SW 1271 (cell line): ENCODE results near the gene SLC51B.
"Not testable (repeated sequence)": the region's sequence is repeated elsewhere in the genome, so short reads cannot be mapped to it uniquely, and the experiment has no call there.

Experiments used
- DNase-seq, 2 experiments: peaks; one replicate each; lab custom pipeline; 2025; lab: John Stamatoyannopoulos, UW

The SLC51B gene

DNA sequence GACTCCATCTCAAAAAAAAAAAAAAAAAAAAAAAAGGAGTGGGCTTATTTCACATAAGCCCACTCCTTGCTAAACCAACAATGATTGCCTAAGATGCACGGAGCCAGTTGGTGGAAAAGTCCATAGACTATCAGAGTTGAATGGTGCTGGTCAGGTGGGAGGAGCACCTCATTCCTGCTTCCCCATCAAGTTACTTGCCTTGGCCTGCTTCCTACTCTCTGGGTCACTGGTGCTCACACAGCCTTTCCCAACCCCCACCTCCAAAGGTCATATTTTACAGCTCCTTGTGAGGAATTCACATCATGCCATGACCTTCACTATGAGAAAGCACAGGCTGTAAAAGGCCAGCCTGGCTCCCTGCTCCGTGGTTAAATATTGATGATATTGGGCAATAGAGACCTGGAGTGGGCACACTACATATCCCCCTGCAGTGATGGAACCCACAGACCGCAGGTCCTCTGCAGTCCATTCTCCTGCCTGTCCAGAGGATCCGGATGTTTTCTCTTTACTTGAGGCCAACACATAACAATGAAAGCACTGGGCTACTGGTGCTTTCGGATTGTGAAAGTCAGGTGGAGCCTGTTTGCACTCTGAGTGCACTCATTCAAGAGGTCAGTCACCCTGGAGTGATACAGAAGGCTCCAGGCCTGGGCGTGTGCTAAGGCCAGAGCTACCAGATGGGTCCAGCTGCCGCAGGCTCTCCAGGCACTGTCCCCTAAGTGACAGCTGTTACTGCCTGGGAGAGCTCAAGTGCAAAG lies at the start of gene SLC51B:
Gene SLC51B (plus strand): TSS at position 664 of the 758 bp plus-strand sequence. CDS start 4,618 bp downstream, outside the sequence.
- no peak for DNase-seq

DNA sequence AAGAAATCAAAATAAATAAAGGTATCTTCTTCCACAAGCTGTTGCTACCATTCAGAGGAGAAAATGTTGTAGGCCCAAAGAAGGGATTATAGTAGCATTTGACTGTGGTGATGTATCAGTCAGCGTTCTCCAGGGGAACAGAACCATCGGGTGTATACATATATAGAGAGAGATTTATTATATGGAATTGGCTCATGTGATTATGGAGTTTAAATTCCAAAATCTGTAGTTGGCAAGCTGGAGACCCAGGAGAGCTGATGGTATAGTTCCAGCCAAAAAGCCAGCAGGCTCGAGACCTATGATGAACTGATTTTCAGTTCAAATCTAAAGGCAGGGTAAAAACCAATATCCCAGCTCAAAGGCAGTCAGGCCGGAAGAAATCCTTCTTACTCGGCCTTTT lies 48.1 kb upstream of the SLC51B start:
- no peak for DNase-seq

DNA sequence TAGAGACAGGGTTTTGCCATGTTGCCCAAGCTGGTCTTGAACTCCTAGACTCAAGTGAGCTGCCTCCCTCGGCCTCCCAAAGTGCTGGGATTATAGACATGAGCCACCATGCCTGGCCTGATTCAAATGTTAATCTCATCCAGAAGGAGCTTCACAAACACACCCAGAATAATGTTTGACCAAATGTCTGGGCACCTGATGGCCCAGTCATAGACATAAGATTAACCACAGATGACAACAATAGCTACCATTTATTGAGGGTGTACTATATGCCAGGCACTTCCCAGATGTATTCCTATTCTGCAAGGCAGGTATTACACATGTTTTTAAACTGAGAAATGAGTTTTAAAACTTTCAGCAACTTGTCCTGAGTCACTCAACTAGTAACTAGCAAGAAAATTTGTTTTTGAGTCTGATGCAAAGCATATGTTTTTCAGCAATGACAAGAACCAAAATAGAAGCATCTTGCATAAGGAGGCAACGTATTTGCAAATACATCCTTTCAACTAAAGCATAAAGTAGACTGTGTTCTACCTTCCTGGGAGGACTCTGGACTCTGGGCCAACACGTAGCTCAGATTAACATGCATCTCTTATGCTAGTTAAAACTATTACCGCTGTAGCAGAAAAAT lies 47.3 kb upstream of the SLC51B start:
- no peak for DNase-seq

DNA sequence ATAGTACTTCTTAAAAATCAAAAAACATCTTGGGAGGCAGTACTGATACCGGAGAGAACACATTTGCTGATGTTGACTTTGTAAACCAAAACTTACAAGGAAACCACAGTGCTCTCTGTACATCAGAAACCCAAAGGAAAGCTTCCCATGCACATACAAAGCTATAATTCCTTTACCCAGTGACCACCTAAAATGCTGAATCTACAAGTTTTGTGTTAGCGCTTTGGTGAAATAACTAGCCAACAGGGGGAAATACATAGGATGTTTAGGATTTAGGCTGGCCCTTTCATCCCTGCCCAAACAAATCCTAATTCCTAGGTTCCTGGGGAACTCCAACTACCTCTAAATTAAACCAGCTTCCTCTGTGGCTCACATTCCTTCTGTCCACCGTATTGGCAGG lies 40.2 kb upstream of the SLC51B start:
- DNase-seq: no peak

DNA sequence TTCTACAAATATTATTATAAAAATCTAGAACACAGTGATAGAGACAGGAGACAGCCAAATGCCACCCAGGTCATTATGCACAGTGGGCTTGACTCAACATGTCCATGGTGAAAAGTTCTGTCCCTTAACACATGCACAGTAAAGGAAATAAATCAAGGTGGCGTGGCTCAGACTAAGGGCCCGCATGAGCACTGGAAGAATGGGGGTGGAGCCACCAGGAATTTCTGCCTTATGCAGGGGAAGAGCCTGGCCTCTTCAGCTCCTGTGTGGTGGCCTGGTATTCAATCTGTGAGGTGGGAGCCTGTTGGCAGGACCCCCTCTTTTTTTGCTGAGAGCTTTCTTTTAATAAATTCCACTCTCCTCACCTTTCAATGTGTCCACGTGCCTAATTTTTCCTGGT lies 38.3 kb upstream of the SLC51B start:
- no peak for DNase-seq

DNA sequence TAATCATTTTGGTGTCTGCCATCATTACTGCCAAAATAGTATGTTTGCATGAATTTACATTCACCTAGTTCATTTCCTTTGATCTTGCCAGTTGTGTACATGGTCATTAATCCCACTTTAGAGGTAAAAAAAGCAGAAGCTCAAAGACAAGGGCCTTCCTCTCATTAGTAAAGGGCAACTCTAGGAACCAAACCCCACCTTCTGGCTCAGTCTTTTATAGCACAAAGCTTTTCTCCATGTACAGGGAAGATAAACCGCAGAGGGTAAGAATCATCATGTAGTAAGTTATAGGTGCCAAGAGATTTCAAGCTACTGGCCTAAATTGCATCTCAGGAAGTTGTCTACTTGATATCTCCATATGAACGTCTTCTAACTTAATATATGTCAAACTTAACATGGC lies 36.2 kb upstream of the SLC51B start:
- no peak for DNase-seq

DNA sequence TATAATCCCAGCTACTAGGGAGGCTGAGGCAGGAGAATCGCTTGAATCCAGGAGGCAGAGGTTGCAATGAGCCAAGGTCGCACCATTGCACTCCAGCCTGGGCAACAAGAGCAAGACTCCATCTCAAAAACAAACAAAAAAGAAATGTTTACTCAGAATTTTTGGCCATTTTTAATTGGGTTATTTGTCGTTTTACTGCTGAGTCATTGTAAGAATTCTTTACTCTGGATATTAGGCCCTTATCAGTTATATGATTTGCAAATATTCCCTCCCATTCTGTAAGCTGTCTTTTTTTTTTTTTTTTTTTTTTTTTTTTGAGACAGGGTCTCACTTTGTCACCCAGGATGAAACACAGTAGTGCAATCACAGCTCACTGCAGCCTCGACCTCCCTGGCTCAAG lies 34.0 kb upstream of the SLC51B start:
- DNase-seq: not testable (repeated sequence)

DNA sequence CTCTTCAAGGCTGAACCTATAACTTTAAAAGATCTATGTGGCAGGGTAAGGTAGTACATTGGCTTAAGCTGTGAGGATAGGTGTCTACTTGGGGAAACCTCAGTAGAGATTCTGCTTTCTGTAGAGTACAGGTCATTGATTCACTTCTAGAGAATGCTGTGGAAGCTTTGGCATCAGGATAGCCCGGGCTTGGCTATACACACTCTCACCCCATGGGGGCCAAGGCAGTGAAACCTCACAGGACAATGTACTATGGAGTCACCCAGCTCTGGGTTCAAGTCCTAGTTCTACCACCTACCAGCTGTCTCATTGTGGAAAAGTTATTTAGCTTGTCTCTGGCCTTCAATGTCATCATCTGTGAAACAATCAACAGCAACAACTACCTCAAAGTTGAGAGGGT lies 24.8 kb upstream of the SLC51B start:
- no peak for DNase-seq

DNA sequence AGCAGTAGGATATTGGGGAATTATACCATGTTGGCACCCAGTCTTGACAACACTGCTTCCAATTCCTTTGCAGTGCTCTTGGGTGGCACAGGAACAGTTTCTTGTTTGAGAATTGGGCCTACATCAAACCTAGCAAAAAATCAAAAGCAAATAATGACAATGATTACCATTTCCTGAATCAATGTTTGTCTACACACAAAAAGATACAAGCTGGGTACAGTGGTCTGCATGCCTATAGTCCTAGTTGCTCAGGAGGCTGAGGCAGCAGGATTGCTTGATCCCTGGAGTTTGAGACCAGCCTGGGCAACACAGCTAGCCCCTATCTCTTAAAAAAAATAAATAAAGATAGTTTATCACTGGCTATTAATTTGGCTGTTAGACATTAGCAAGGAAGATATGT lies 23.7 kb upstream of the SLC51B start:
- DNase-seq: no peak

DNA sequence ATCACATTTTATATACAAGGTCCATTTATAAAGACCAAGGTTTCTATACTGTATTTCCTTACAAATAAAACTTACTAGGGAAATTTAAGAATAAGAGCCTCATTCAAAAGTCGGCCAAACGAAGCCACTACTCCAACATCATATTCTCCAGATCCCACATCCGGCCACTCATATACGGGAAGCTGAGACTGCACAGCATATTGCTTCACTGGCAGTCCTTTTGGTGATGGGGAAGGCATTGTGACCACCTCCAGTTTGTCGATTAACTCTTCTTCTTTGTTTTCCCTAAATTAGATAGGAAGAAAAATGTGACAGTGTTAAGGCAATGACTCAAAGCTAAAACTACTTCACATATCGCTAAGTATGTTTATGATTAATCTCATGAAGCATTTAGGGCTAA lies 18.4 kb upstream of the SLC51B start:
- DNase-seq: no peak

DNA sequence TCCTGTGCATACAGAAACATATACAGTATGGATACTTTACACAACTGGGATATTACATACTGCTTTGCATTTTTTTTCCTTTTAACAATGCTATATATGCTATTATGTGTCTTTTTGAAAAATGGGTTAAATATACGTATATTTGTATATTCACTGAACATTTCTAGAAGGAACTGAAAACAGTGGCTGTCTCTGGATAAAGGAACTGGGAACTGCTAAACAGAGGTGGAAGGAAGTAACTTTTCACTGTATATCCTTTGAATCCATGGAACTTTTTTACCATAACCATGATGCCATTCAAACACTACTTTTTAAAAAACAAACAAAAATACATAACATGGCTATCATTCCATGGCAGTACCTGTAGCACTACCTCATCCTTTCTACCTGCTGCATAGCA lies 17.6 kb upstream of the SLC51B start:
- no peak for DNase-seq

DNA sequence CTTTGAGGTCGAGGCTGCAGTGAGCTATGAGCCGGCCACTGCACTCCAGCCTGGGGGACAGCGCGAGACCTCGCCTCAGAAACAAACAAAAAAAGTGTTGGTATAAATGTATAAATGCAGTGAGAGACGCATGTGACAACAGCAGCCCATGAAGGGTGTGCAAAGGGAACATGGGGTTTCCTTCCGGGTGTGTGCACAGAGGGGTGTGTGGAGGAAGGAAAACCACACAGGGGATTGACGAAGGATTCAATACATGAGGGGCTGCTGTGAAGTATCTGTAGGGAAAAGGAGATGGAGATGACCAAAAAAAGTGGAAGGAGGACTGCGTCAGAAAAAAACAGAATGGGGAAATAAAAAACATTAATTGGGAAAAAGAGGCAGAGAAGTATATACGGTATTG lies 16.8 kb upstream of the SLC51B start:
- no peak for DNase-seq

DNA sequence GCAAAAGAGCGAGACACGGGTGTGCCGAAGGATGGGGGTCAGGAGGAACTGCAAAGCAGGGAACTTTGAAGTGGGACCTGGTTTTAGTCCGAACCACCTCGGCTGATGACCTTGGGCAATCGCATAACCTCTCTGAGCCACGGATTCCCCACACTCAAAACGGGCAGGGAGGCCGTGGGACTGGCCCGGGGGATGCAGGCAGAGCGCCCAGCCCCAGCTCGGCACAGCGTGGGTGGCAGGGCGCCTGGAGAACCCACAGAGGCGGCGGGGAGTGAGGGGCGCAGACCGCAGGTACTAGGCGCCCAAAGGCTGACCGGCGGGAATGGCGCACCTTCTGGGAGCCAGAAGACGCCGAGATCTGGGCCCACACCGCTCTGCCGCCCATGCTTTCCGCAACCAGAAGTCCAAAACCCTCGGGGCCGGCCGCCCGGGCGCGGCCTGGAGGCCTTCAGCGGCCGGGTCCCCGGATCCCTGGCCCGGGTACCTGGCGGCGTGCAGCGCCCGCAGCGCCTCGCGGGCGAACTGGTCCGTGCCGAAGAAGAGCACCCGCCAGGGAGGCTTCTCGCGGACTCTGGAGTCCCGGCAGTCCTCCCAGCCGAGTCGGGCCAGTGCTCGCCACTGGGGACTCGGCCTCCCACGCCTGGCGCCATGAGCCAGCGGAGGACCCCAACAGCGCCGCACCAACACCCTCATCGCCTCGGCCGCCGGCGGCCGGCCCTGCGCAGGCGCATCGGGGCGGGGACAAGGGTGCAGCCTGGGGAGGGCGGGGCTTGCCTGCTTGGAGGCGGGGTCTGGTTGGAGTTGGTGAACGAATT lies 16.1 kb upstream of the SLC51B start, which contains the start of gene MTFMT:
Gene MTFMT (minus strand): TSS at position 719 of the 815 bp plus-strand sequence. CDS start 26 bp downstream, at position 693.
- DNase-seq: peak; percentile 63 to 79

DNA sequence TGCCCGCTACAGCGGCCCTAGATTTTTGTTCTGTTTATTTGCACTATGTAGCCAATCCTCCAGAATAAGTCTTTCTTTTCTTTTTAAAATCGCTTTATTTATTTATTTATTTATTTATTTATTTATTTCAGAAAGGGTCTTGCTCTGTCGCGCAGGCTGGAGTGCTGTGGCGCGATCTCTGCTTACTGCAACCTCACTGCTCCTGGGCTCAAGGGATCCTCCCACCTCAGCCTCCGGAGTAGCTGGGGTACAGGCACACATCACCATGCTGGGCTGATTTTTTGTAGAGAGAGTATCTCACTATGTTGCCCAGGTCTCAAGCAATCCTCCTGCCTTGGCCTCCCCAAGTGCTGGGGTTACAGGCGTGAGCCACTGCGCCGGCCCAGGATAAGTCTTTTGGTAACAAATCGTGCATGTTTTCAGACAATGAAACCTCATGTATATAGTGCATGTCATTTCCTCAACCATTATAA lies 15.4 kb upstream of the SLC51B start:
- no peak for DNase-seq

DNA sequence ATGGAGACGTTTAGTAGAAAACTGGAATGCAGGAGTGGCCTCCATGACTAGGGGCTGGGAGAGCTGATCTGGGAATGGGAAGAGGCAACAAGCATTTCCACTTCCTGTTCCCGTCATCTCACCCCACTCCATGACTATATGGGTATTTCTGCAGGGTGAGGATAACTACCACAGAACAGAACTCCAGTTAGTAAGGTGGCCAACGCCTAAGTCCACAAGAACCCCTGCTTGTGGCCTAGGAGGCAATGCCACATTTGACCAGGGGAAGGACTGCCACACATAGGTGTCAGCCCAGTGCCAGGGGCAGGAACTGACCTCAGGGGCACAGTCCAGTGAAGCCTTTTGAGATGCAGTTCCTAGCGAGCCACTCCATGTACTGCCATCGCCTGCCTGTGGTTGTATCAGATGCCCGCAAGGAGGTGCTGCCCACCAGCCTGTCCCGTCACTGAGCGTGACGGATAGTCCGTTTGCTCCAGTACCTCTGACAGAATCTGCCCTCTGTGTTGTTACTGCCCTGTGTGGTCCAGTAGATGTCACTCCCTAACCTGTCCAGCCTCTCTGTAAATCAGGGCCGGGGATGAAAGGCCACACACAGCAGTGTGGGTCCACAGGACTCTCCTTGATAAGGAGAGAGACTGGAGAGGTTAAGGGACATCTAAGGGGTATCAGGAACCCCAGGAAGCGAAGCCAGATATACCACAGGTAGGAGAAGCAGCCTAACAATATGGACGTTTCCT lies 12.2 kb upstream of the SLC51B start:
- DNase-seq: no peak

DNA sequence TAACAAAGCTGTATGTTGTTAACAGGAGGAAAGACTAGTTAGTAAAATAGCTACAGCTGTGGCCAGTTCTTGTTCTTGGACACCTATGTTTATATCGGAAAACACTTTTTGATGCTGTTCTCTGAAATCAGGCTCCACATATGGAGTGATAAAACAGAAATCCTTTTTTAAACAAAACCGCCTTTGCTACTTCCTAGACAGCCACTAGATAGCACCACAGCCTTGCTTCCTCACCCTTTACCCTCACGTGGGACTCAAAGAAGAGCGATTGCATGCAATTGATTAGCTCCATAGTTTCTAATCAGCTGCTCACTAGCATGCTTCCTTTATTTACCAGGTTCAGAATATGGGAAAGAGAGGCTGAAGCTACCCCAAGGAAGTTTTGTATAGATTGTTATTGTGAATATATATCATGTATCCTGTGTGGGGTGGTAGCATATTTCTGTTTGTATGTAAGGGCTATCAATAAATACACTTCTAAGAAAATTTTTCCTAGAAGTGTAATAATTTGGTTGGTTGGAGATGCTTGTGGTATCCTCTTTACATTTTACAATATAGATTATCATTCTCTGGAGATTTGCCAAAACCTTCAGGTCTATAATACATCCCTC lies 11.4 kb upstream of the SLC51B start:
- peak in 1 of 2 experiments; percentile 35 for DNase-seq

DNA sequence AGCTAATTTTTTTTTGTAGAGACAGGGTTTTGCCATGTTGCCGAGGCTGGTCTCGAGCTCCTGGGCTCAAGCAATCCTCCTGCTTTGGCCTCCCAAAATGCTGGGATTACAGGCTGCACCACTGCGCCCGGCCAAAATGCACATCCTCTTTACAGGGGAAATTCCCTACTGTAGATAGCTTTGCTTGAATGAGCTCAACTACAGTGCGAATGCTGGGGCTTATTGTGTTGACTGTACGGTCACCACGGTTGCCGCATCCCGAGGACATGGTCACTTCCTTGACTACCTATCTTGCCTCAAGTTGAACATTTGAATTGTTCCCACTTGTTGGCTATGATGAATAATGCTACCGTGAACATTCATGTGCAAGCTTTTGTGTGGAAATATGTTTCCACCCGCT lies 10.5 kb upstream of the SLC51B start:
- no peak for DNase-seq

DNA sequence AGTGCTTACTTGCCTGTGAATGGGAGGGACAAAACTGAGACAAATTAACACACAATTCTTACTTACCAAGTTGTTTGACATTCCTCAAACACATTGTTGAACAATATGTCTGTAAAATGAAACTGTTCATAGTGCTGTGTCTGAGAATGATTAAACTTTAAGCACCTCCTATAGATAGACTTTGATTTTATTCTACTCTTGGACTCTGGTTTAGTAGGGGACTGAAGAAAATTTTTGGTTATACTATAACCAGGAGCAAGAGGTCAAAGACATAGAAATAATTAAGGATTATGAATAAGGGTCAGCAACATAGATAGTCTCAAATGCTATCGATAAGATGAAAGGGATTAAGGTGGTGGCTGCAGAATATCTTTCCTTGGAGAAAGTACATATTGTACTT lies 7.9 kb upstream of the SLC51B start:
- no peak for DNase-seq

DNA sequence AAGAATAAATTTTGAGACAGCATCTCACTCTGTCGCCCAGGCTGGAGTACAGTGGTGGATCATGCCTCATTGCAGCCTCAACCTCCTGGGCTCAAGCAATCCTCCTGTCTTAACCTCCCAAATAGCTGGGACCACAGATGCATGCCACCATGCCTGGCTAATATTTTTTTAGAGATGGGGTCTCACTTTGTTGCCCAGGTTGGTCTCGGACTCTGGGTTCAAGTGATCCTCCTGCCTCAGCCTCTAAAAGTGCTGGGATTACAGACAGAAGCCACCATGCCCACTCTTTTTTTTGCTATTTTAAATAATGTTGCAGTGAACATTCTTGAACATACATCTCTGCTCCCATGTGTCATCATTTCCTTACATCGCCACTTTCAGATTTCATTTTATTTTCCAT lies 6.8 kb upstream of the SLC51B start:
- DNase-seq: no peak

DNA sequence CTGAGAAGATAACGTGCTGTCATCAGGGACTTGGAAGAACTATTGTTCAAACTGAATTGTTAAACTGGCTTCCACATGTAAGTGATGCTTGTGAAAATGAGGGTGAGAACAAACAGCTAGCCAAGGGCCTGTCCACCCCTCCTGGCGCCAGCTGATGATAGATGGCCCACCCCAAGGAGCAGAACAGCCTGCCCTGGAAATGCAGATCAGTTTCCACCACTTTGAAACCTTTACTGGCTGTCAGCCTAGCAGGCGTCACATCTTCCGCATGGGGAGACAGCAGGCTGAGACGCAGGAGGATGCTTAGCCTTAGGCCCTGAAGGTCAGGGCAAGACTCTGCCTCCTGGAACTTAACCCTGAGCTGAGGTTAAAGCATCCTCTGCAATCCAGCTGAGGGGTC lies 6.4 kb upstream of the SLC51B start:
- no peak for DNase-seq

DNA sequence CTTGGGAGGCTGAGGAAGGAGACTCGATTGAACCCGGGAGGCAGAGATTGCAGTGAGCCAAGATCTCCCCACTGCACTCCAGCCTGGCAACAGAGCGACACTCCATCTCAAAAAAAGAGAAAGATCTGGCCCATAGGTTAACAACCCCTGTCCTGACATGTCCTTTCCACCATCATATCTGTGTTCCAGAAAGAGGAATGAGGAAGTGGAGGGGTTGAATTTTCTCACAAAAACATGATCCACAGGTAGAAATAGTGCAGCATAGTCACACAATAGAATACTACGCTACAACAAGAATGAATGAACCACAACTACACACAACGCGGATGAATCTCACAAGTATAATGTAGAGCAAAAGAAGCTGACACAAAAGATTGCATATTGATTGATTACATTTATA lies 4.7 kb upstream of the SLC51B start:
- DNase-seq: no peak

DNA sequence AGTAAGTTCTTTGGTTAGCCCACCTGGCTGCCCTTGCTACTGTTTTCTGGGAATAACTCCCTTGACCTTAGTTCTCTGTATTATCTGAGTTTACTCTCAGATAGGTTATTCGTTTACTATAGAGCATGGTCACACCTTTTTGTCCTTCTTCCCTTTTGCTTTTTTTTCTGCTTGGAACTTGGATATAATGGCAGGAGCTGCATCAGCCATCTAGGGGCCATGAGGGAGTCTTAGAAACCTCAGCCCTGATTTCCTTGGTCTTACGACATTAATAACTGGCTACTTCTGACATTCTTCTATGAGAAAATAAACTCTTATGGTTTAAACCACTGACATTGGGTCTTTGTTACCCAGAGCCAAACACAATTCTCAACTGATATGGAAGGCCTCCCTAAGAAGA lies 3.4 kb upstream of the SLC51B start:
- no peak for DNase-seq
